HG03045 (cell line): ENCODE results near the gene ACTL6B.
"Not testable (repeated sequence)": the region's sequence is repeated elsewhere in the genome, so short reads cannot be mapped to it uniquely, and the experiment has no call there.

Source experiments
- ATAC-seq: cut with Tn5 transposase; IDR thresholded peaks from one replicate; pipeline ENCODE4 v1.9.1; 2021; ENCODE audit warnings: mild to moderate bottlenecking, moderate library complexity; ENCODE audit not compliant: unreplicated experiment

Gene ACTL6B

DNA sequence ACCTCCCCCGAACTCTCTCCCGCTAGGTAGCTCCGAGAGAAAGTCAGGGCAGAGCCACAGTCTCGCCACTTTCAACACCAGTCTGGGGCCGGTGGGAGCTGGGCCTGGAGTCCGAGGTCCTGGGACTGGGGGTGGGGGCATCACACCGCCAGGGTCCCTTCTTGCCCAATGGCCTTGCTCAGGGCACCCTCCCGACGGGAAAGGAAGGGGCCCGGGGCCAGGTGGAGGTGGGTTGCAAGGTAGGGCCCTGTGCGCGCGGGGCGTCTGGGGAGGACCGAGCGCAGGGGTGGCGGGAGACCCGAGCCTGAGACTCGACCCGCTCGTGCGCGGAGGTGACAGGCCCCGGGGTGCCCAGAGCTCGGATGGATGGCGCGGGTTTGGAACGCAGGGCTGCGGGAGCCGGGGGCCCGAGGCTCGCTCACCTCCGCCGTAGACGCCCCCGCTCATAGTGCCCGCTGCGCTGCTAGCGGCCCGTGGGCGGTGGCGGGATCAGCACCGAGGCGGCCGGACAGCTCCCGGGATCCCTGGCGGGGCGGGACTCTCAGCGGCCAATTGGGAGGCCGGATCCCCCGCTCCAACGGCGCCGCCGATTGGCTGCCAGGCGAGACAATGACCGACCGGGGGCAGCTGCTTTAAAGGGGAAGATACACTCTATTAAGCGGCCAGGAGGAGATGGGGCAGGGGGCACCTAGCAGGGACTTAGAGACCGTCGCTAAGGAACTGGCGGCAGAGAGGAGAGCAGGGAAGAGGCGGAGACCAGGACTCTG is at the start of gene ACTL6B:
Gene ACTL6B, minus strand, starts transcription at position 541 of the 767 bp plus-strand sequence. Its CDS starts 94 bp downstream, at position 447.
- no peak for ATAC-seq

- peak; percentile 54 for ATAC-seq
These were observed 49.1 kb upstream of the ACTL6B start for GRCh38 chr7:100705320-100705752.

GRCh38 chr7:100701089-100701488 is 44.8 kb upstream of the ACTL6B start:
- not testable (repeated sequence) for ATAC-seq

DNA sequence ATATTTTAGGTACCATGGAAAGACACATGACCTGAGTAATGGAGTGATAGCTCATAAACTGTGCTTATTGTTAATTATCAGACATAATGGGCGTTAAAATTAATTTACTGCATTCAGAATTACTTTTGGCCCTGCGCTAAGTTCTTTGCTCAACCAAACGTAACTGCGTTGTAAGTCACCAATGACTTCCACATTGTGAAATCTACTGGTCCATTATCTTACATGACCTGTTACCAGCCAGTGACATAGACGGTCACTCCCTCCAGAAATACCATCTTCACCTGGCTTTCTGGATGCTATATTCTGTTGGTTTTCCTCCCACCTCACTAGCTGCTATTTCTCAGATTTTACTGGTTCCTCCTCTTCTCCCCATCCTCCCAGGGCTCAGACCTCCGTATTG is 42.8 kb upstream of the ACTL6B start:
- no peak for ATAC-seq

GRCh38 chr7:100696123-100696521 is 39.9 kb upstream of the ACTL6B start:
- no peak for ATAC-seq

DNA sequence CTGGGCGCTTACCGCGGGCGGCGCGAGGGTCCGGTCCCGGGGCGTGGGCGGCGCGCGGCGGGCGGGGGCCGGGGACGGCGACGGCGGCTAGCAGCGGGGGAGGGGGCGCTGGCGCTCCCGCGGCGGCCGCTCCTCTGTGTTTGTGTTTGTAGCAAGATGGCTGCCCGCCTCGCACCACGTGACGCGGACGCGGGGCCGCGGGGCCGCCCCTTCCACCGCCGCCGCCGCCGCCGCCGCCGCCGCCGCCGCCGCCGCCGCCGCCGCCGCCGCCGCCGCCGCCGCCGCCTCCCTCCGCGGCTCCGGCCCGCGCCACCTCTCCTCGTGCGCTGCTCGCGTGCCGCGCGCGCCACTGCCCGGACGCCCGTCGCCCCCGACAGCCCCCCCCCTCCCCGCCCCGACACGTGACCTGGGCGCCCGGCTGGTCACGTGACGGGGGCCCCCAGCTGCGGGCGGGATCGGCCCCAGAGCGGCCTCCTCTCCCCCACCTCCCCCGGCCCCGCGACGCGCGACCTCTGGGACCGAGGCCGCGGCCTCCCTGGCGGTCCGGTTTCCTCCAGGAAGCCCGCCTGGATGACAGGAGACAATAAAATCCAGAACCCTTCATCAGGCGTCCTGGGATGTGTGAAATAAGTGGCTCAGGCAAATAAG is 38.0 kb upstream of the ACTL6B start, which contains the start of gene GIGYF1:
Gene GIGYF1, minus strand, starts transcription at position 153 of the 648 bp plus-strand sequence. CDS start 6,012 bp downstream, outside the sequence.
- peak; percentile 54 for ATAC-seq

- peak; percentile 23 for ATAC-seq
These were observed 37.3 kb upstream of the ACTL6B start for GRCh38 chr7:100693312-100694097.

GRCh38 chr7:100692578-100692961 is 36.3 kb upstream of the ACTL6B start:
- ATAC-seq, result no peak

- no peak for ATAC-seq
These were observed 35.7 kb upstream of the ACTL6B start for GRCh38 chr7:100691676-100692577.

DNA sequence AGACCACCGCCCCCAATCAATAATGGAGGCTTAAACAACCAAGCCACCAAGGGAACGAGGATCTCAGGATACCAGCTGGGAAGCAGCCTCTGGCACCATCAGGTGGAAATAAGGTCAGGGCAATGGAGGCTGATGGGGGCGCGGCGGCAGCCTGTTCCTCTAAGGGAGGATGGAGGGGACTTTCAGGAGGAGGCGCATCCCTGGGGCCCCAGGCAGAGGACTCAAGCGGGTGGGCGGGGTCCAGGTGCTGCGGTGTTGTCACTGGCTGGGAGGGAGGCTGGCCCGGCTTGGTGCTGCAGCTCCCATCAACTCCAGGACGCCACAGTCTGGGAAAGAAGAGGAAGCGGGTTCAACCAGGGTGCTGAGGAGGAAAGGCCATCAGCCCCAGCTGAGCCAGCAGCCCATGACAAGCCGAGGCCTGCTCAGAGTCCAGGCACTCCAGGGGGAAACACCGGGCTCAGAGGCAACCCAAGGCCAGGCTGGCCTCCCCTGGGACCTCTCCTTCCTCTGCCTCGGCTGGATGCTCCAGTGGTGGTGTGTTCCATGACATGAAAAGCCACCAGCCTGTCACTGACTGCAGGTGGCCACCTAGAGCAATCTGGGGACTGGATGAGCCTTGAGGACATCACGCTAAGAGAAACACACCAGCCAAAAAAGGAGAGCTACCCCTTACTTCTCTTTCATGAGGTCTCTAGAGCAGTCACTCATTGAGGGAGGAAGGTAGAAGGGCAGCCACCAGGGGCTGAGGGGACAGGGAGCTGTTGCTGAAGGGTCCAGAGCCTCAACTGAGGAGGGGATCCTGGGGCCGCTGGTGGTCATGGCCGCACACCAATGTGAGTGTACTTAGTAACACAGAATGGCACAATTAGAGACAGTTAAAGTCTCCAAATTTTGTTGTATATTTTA is 33.2 kb upstream of the ACTL6B start:
- ATAC-seq, result no peak

- ATAC-seq, result no peak
These were observed 32.1 kb upstream of the ACTL6B start for GRCh38 chr7:100688326-100688860.

DNA sequence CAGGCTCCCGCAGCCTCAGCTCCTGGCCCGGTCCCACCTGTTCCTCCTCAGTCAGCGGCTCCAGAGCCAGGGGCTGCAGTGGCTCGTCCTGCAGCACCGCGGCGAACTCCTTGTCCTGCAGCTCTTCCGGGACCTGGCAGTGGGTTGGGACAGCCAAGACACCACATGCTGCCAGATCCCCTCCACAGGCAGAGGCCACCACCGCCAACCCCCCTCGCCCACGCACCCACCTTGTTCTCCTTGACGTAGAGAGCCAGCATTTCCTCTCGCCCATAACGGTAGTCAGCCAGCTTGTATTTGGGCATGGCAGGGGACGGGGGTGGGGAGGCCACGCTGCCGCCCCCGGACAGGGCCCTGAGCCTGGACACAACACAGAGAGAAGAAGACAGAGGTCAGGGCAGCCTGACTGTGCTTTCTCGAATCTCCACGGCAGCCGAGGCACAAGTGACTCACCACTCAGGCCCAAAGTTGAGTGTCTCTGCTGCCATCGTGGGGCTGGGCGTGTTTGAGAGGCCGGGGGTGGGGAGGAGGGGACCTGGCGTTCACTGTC is 31.6 kb upstream of the ACTL6B start:
- ATAC-seq, result no peak

DNA sequence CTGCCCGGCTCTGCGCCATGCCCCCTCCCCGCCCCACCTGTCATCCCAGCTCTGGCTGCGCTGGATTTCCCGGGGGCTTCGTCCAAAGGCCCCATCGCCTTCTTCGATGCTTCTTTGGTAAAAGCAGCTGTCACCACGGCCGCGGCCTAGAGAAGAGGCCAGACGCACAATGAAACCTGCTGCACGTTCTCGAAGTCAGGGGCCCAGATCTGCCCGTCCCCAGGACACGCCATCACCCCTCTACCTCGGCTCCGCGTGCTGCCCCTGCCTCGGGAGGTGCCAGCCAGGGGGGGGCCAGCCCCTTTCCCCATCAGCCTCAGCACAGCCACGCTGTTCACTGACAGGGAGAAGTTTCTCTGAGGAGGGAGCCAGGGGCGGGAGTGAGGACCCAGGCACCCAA is 31.0 kb upstream of the ACTL6B start:
- ATAC-seq, result no peak

DNA sequence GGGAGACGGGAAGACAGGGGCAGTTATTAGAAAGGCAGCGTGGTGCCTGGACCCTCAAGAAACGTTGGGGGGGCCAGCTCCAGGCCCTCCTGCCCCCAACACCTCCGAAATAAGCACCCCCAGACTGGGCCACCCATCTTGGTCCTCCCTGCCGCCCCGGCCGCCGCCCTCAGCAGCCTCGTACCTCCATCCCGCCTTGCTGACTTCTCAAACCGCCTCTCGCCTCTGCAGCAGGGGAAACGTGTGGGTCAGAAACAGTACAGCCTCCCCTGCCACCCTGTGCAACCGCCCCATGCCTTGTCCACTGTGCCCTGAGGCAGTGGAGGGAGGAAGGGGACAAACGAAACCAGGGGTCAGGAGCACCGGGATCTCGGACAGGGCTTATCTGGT is 30.6 kb upstream of the ACTL6B start:
- no peak for ATAC-seq

DNA sequence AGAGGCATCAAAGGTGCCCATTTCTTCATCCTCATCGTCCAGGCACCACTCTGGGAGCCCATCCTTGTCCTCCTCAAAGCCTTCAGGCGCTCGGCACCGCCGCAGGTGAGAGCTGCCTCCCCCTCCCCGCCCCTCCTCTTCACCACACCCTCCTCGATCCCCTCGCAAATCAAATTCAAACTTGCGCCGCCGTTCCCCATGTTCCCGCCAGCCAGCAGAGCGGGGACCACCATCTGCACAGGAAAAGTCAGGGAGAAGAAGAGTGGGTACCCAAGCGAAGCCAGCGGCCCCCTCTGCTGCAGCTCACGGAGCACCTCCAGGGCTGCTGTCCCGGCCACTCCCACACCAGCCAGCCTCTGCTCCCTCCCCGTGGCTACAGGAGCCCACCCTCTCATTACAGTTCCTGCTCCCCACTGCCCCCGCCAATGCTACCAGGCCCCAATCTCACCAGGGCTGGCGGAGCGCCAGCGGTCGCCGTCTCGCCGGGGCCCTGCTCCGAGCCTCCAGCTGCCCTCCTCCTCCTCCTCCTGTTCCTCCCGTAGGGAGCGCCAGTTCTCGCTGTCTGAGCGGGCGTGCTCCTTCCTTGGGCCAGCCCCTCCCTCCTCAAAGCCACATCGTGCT is 30.1 kb upstream of the ACTL6B start:
- no peak for ATAC-seq

DNA sequence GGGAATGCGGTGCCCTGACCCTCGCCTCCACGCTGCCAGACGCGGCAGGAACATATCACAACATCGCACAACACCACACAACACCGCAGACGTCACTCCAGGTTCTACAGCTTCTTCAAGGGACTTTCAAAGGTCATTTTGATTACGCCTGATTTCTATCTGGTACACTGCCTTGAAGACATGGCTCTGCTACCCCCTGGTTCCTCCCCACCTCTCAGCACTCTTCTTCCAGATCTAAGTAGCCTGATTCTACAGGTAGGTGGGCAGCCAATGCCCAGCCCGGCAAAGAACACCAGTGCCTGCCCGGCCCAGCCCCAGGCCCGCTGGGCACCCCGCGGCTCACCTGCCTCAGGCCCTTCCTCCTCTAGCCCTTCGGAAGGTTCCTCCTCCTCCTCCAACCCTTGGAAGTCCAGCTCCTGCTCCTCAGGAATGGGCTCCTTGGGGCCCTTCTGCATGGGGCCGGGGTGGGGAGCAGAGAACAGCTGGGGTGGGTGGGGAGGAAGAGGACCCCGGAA is 29.4 kb upstream of the ACTL6B start:
- ATAC-seq, result no peak

- no peak for ATAC-seq
These were observed 28.9 kb upstream of the ACTL6B start for GRCh38 chr7:100685049-100685605.

GRCh38 chr7:100684534-100685042 is 28.3 kb upstream of the ACTL6B start:
- no peak for ATAC-seq
